HG03457 (cell line): ENCODE measurements around the gene TMEM213.

Source experiments
- ATAC-seq: cut with Tn5 transposase; IDR thresholded peaks from one replicate; pipeline ENCODE4 v1.9.1; 2021; ENCODE audit warnings: moderate number of reproducible peaks; ENCODE audit not compliant: unreplicated experiment

The TMEM213 gene

GRCh38 chr7:138797715-138798320 lies at the start of gene TMEM213, which contains the start of gene ATP6V0A4:
Gene TMEM213 (plus strand): TSS chr7:138797994. CDS start chr7:138798105, 111 bp downstream.
Gene ATP6V0A4 (minus strand): TSS chr7:138798196. CDS start chr7:138771247, 26,949 bp downstream.
- no peak for ATAC-seq

- no peak for ATAC-seq
Measured at GRCh38 chr7:138748666-138749065, 49.1 kb upstream of the TMEM213 start.

- no peak for ATAC-seq
Measured at GRCh38 chr7:138749960-138750359, 47.8 kb upstream of the TMEM213 start.

- ATAC-seq = no peak
Measured at GRCh38 chr7:138750473-138750872, 47.3 kb upstream of the TMEM213 start.

GRCh38 chr7:138750901-138751464 lies 46.8 kb upstream of the TMEM213 start:
- ATAC-seq = no peak

GRCh38 chr7:138752518-138753149 lies 45.2 kb upstream of the TMEM213 start:
- ATAC-seq = peak; percentile 87

GRCh38 chr7:138753150-138753518 lies 44.7 kb upstream of the TMEM213 start:
- no peak for ATAC-seq

- ATAC-seq = no peak
Measured at GRCh38 chr7:138753610-138754009, 44.2 kb upstream of the TMEM213 start.

- no peak for ATAC-seq
Measured at GRCh38 chr7:138755331-138755747, 42.5 kb upstream of the TMEM213 start.

- ATAC-seq = no peak
Measured at GRCh38 chr7:138755842-138756590, 41.8 kb upstream of the TMEM213 start.

- ATAC-seq = no peak
Measured at GRCh38 chr7:138756591-138757242, 41.1 kb upstream of the TMEM213 start.

- ATAC-seq = no peak
Measured at GRCh38 chr7:138768241-138768640, 29.6 kb upstream of the TMEM213 start.

GRCh38 chr7:138770904-138771303 lies 26.9 kb upstream of the TMEM213 start:
- no peak for ATAC-seq

- no peak for ATAC-seq
Measured at GRCh38 chr7:138773176-138773575, 24.6 kb upstream of the TMEM213 start.

GRCh38 chr7:138773817-138774216 lies 24.0 kb upstream of the TMEM213 start:
- ATAC-seq = no peak

- no peak for ATAC-seq
Measured at GRCh38 chr7:138776166-138776833, 21.5 kb upstream of the TMEM213 start.

- ATAC-seq = no peak
Measured at GRCh38 chr7:138781004-138781403, 16.8 kb upstream of the TMEM213 start.

- ATAC-seq = no peak
Measured at GRCh38 chr7:138784692-138785091, 13.1 kb upstream of the TMEM213 start.

GRCh38 chr7:138785587-138786437 lies 12.0 kb upstream of the TMEM213 start:
- ATAC-seq = no peak
